IPS-15b (cell line): ENCODE measurements around the gene IPO4.

Experiments used
- H3K27me3 ChIP-seq: one replicate; pipeline ENCODE4 v1.6.1; 2013; ENCODE audit warnings: low read length; ENCODE audit not compliant: control insufficient read depth, insufficient read depth
- H3K36me3 ChIP-seq: one replicate; pipeline ENCODE4 v1.6.1; 2013; ENCODE audit warnings: low read length; ENCODE audit not compliant: control insufficient read depth, insufficient read depth
- H3K4me1 ChIP-seq: one replicate; pipeline ENCODE4 v1.6.1; 2013; ENCODE audit warnings: mild to moderate bottlenecking, low read length; ENCODE audit not compliant: control insufficient read depth, insufficient read depth
- H3K4me3 ChIP-seq: one replicate; pipeline ENCODE4 v1.5.1; 2013; ENCODE audit warnings: low read depth, low read length
- H3K9ac ChIP-seq: one replicate; pipeline ENCODE4 v1.6.1; 2013; ENCODE audit warnings: low read depth, mild to moderate bottlenecking, low read length
- H3K9me3 ChIP-seq: one replicate; pipeline ENCODE4 v1.6.1; 2013; ENCODE audit warnings: mild to moderate bottlenecking, low read length; ENCODE audit not compliant: control insufficient read depth, insufficient read depth

IPO4 gene

GRCh38 chr14:24188251-24189058 lies at the start of gene IPO4:
Gene IPO4 (minus strand): TSS chr14:24188816. CDS start chr14:24188787, 29 bp downstream.
- Histone ChIP-seq H3K9ac (peak within 1 kb of the TSS; percentile 70), H3K9me3 (no peaks in the 10 kb centered on the region), H3K27me3 (no peaks in the 10 kb centered on the region), H3K4me1 (peaks cover 6% of the 10 kb centered on the region), H3K36me3 (peaks cover 55% of the 10 kb centered on the region), H3K4me3 (peak within 1 kb of the TSS; percentile 96)

GRCh38 chr14:24238123-24238522 lies 49.5 kb upstream of the IPO4 start:
- no peaks in the 10 kb centered on the region for H3K4me1 ChIP-seq
- peaks cover 37% of the 10 kb centered on the region for H3K36me3 ChIP-seq
- no peak overlapping the region for H3K9ac ChIP-seq

GRCh38 chr14:24237463-24237955 lies 48.9 kb upstream of the IPO4 start:
- H3K36me3 ChIP-seq: peaks cover 37% of the 10 kb centered on the region
- H3K9me3 ChIP-seq: no peaks in the 10 kb centered on the region
- H3K4me1 ChIP-seq: no peaks in the 10 kb centered on the region
- no peaks in the 10 kb centered on the region for H3K27me3 ChIP-seq
- H3K4me3 ChIP-seq: no peak overlapping the region
- H3K9ac ChIP-seq: no peak overlapping the region

More at GRCh38 chr14:24238123-24238522, 49.5 kb upstream of the IPO4 start:
- Histone ChIP-seq H3K27me3 (no peaks in the 10 kb centered on the region), H3K9me3 (no peaks in the 10 kb centered on the region), H3K4me3 (no peak overlapping the region)

- no peak overlapping the region for H3K4me3 ChIP-seq
- H3K36me3 ChIP-seq: peaks cover 37% of the 10 kb centered on the region
- H3K27me3 ChIP-seq: no peaks in the 10 kb centered on the region
- H3K9ac ChIP-seq: no peak overlapping the region
- no peaks in the 10 kb centered on the region for H3K4me1 ChIP-seq
- H3K9me3 ChIP-seq: no peaks in the 10 kb centered on the region
These were observed 48.3 kb upstream of the IPO4 start for GRCh38 chr14:24236689-24237462.

GRCh38 chr14:24235804-24236688 lies 47.4 kb upstream of the IPO4 start:
- Histone ChIP-seq H3K9ac (no peak overlapping the region), H3K4me3 (no peak overlapping the region), H3K36me3 (peaks cover 36% of the 10 kb centered on the region), H3K9me3 (no peaks in the 10 kb centered on the region), H3K4me1 (no peaks in the 10 kb centered on the region), H3K27me3 (no peaks in the 10 kb centered on the region)

- Histone ChIP-seq H3K9me3 (no peaks in the 10 kb centered on the region), H3K4me3 (no peak overlapping the region), H3K9ac (no peak overlapping the region), H3K27me3 (no peaks in the 10 kb centered on the region), H3K36me3 (peaks cover 24% of the 10 kb centered on the region), H3K4me1 (no peaks in the 10 kb centered on the region)
These were observed 45.7 kb upstream of the IPO4 start for GRCh38 chr14:24234095-24235005.

GRCh38 chr14:24233538-24233866 lies 44.9 kb upstream of the IPO4 start:
- Histone ChIP-seq H3K4me1 (no peaks in the 10 kb centered on the region), H3K27me3 (no peaks in the 10 kb centered on the region), H3K4me3 (peak overlapping the region; percentile 97), H3K9me3 (no peaks in the 10 kb centered on the region), H3K36me3 (peaks cover 18% of the 10 kb centered on the region), H3K9ac (peak overlapping the region; percentile 38)

GRCh38 chr14:24232645-24233537 lies 44.3 kb upstream of the IPO4 start, which contains the start of gene GMPR2:
Gene GMPR2 (plus strand): TSS chr14:24232929. CDS start chr14:24233254, 325 bp downstream.
- H3K4me1 ChIP-seq: no peaks in the 10 kb centered on the region
- peak within 1 kb of the TSS; percentile 97 for H3K4me3 ChIP-seq
- H3K36me3 ChIP-seq: peaks cover 12% of the 10 kb centered on the region
- H3K9ac ChIP-seq: peak within 1 kb of the TSS; percentile 87
- no peaks in the 10 kb centered on the region for H3K27me3 ChIP-seq
- H3K9me3 ChIP-seq: no peaks in the 10 kb centered on the region

GRCh38 chr14:24232121-24232644 lies 43.6 kb upstream of the IPO4 start, which contains the start of gene NEDD8:
Gene NEDD8 (minus strand): TSS chr14:24232367. CDS start chr14:24232267, 100 bp downstream.
- Histone ChIP-seq H3K27me3 (no peaks in the 10 kb centered on the region), H3K4me1 (no peaks in the 10 kb centered on the region), H3K4me3 (peak within 1 kb of the TSS; percentile 97), H3K9ac (peak within 1 kb of the TSS; percentile 87), H3K36me3 (peaks cover 9% of the 10 kb centered on the region), H3K9me3 (no peaks in the 10 kb centered on the region)
